Osteocyte (in vitro differentiated cells): ENCODE data around the gene AAMDC. TPM values are rescaled to one million over a fixed set of nuclear protein-coding genes. Genes with fewer than 3 reads are reported as not detected.

Experiments
- DNase-seq: peaks from one replicate; pipeline ENCODE4 v3.0.0; 2021; ENCODE audit warnings: mixed read lengths; ENCODE audit not compliant: unreplicated experiment; ENCODE audit errors: extremely low spot score
- H3K27ac Mint-ChIP-seq: one replicate; pipeline ENCODE4 v1.8.0; 2021; ENCODE audit warnings: mild to moderate bottlenecking, mixed read lengths; ENCODE audit not compliant: unreplicated experiment
- H3K27me3 Mint-ChIP-seq: one replicate; pipeline ENCODE4 v1.8.0; 2021; ENCODE audit warnings: mixed read lengths; ENCODE audit not compliant: unreplicated experiment
- H3K36me3 Mint-ChIP-seq: one replicate; pipeline ENCODE4 v1.8.0; 2021; ENCODE audit warnings: mixed read lengths; ENCODE audit not compliant: unreplicated experiment
- H3K4me1 Mint-ChIP-seq: one replicate; pipeline ENCODE4 v1.8.0; 2021; ENCODE audit warnings: mixed read lengths; ENCODE audit not compliant: unreplicated experiment
- H3K4me3 Mint-ChIP-seq: one replicate; pipeline ENCODE4 v1.8.0; 2021; ENCODE audit warnings: mild to moderate bottlenecking, moderate library complexity, mixed read lengths; ENCODE audit not compliant: unreplicated experiment
- H3K9me3 Mint-ChIP-seq: one replicate; pipeline ENCODE4 v1.8.0; 2021; ENCODE audit warnings: mixed read lengths; ENCODE audit not compliant: unreplicated experiment
- CTCF ChIP-seq: fragments of 200-600 bp; sonication (generic); IDR thresholded peaks from 2 replicates; pipeline ENCODE4 v1.5.0; 2021; ENCODE audit warnings: antibody characterized with exemption, mild to moderate bottlenecking, moderate library complexity
- total RNA-seq: library from RNA; stranded (reverse); gene quantifications from 2 replicates; pipeline ENCODE4 v1.2.1, GENCODE V29; 2021

AAMDC gene
- total RNA-seq, 1 donor from 2014 or later = 38.0 TPM

DNA sequence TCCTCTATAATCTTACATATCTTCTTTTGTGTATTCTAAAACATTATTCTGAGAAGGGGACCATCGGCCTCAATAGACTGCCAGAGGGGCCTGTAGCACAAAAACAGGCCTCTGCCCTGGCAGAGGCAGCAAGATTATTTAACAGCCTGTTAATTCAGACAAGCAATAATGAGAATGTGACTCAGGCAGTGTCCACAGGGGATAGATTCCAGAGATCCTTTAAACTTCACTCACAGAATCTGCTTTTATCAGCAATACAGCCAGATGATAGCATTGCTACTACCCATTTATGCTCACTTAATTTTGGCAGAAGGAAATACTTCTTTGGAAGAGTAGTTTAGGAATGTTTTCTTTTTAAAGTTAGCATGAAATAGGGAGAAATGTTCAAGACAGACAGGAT lies 44.9 kb downstream of the AAMDC start:
- no peaks in the 10 kb centered on the region for H3K9me3 Mint-ChIP-seq
- peak overlapping the region; percentile 86 for H3K27ac Mint-ChIP-seq
- no peak for TF ChIP-seq CTCF
- H3K4me1 Mint-ChIP-seq = peaks cover 22% of the 10 kb centered on the region
- no peaks in the 10 kb centered on the region for H3K27me3 Mint-ChIP-seq
- no peak for DNase-seq
- H3K36me3 Mint-ChIP-seq = peaks cover 23% of the 10 kb centered on the region
- H3K4me3 Mint-ChIP-seq = no peak overlapping the region

GRCh38 chr11:77866336-77866735 lies 45.4 kb downstream of the AAMDC start:
- Mint-ChIP-seq H3K9me3 (no peaks in the 10 kb centered on the region), H3K36me3 (peaks cover 23% of the 10 kb centered on the region), H3K4me3 (no peak overlapping the region), H3K27me3 (no peaks in the 10 kb centered on the region), H3K4me1 (peaks cover 22% of the 10 kb centered on the region), H3K27ac (peak overlapping the region; percentile 86)
- DNase-seq = no peak
- TF ChIP-seq CTCF = no peak

DNA sequence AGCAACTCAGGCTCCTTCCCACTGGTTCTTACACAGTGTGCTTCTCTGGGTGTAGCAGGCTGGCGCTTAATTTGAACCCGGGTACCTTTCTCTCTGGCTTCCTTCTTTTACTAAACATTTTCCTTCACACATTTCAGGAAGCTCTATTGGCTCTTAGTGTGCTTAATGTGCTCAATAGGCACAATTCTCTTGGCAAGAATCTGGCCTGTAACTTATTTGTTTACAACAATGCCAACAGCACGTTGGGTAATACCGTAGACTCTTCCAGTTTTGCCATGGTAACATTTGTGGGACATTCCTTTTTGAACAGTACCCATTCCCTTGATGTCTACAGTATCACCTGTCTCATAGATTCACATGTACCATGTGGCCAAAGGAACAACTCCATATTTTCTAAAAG lies 47.8 kb downstream of the AAMDC start:
- TF ChIP-seq CTCF = no peak
- no peaks in the 10 kb centered on the region for H3K27me3 Mint-ChIP-seq
- H3K9me3 Mint-ChIP-seq = no peaks in the 10 kb centered on the region
- no peak for DNase-seq
- H3K4me1 Mint-ChIP-seq = peaks cover 22% of the 10 kb centered on the region
- H3K36me3 Mint-ChIP-seq = peaks cover 26% of the 10 kb centered on the region
- no peak overlapping the region for H3K4me3 Mint-ChIP-seq
- H3K27ac Mint-ChIP-seq = no peak overlapping the region

- H3K9me3 Mint-ChIP-seq = no peaks in the 10 kb centered on the region
- no peak overlapping the region for H3K27ac Mint-ChIP-seq
- H3K27me3 Mint-ChIP-seq = no peaks in the 10 kb centered on the region
- DNase-seq = no peak
- no peak overlapping the region for H3K4me3 Mint-ChIP-seq
- no peak for TF ChIP-seq CTCF
- H3K36me3 Mint-ChIP-seq = peaks cover 29% of the 10 kb centered on the region
- peaks cover 4% of the 10 kb centered on the region for H3K4me1 Mint-ChIP-seq
These were observed 50.9 kb downstream of the AAMDC start for GRCh38 chr11:77871855-77872254.

GRCh38 chr11:77873345-77873744 lies 52.4 kb downstream of the AAMDC start:
- no peak for DNase-seq
- H3K9me3 Mint-ChIP-seq = no peaks in the 10 kb centered on the region
- peaks cover 25% of the 10 kb centered on the region for H3K36me3 Mint-ChIP-seq
- peaks cover 7% of the 10 kb centered on the region for H3K4me1 Mint-ChIP-seq
- no peaks in the 10 kb centered on the region for H3K27me3 Mint-ChIP-seq
- no peak overlapping the region for H3K27ac Mint-ChIP-seq
- no peak for TF ChIP-seq CTCF
- H3K4me3 Mint-ChIP-seq = no peak overlapping the region
